ENCODE data around the gene TUBB6. TPM values are rescaled to one million over a fixed set of nuclear protein-coding genes. Genes with fewer than 3 reads are reported as not detected.

TUBB6 gene
- total RNA-seq, 6 experiments from 2014 or later, result 2.4 to 18.5 (median 9.0) TPM

GRCh38 chr18:12305930-12306629 is 2.0 kb upstream of the TUBB6 start:
- WGBS (ENCODE audit: insufficient coverage, low coverage, low lambda C conversion rate, missing lambda C conversion rate), result 37% methylated on average over 11 of the region's 25 CpGs
- H3K27ac ChIP-seq, result no peak overlapping the region
- no peak overlapping the region for H3K4me3 ChIP-seq
- DNase-seq, result no peak
- intact Hi-C loops (cut with DNase I), result no loop called here
- TF ChIP-seq, protein P1, sequence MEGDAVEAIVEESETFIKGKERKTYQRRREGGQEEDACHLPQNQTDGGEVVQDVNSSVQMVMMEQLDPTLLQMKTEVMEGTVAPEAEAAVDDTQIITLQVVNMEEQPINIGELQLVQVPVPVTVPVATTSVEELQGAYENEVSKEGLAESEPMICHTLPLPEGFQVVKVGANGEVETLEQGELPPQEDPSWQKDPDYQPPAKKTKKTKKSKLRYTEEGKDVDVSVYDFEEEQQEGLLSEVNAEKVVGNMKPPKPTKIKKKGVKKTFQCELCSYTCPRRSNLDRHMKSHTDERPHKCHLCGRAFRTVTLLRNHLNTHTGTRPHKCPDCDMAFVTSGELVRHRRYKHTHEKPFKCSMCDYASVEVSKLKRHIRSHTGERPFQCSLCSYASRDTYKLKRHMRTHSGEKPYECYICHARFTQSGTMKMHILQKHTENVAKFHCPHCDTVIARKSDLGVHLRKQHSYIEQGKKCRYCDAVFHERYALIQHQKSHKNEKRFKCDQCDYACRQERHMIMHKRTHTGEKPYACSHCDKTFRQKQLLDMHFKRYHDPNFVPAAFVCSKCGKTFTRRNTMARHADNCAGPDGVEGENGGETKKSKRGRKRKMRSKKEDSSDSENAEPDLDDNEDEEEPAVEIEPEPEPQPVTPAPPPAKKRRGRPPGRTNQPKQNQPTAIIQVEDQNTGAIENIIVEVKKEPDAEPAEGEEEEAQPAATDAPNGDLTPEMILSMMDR (IDR thresholded peaks at IDR 0.05), result no peak
- TF ChIP-seq POLR2A (IDR thresholded peaks at IDR 0.05), result no peak
- no peaks in the 10 kb centered on the region for H3K36me3 ChIP-seq
- no peaks in the 10 kb centered on the region for H3K9me3 ChIP-seq
- peaks cover 0 to 3% (median 0%) of the 10 kb centered on the region in 4 donors for H3K4me1 ChIP-seq
- ATAC-seq, result no peak
- H3K27me3 ChIP-seq, result no peaks in the 10 kb centered on the region

GRCh38 chr18:12306752-12307700 is 1.0 kb upstream of the TUBB6 start:
- no peak for DNase-seq
- Histone ChIP-seq H3K4me1 (peaks cover 0 to 3% (median 0%) of the 10 kb centered on the region in 4 donors), H3K4me3 (peak overlapping the region; percentile 25 to 52 (median 27)), H3K9me3 (no peaks in the 10 kb centered on the region), H3K36me3 (no peaks in the 10 kb centered on the region), H3K27ac (peak overlapping the region; percentile 50 to 83 (median 78)), H3K27me3 (no peaks in the 10 kb centered on the region)
- WGBS (ENCODE audit: insufficient coverage, low coverage, low lambda C conversion rate, missing lambda C conversion rate), result 13% methylated on average over 28 of the region's 39 CpGs
- intact Hi-C loops (cut with DNase I), result no loop called here
- TF ChIP-seq, protein P1 (IDR thresholded peaks at IDR 0.05), result no peak
- TF ChIP-seq POLR2A (IDR thresholded peaks at IDR 0.05), result no peak
- ATAC-seq, result peak; percentile 28 to 40 (median 40)

DNA sequence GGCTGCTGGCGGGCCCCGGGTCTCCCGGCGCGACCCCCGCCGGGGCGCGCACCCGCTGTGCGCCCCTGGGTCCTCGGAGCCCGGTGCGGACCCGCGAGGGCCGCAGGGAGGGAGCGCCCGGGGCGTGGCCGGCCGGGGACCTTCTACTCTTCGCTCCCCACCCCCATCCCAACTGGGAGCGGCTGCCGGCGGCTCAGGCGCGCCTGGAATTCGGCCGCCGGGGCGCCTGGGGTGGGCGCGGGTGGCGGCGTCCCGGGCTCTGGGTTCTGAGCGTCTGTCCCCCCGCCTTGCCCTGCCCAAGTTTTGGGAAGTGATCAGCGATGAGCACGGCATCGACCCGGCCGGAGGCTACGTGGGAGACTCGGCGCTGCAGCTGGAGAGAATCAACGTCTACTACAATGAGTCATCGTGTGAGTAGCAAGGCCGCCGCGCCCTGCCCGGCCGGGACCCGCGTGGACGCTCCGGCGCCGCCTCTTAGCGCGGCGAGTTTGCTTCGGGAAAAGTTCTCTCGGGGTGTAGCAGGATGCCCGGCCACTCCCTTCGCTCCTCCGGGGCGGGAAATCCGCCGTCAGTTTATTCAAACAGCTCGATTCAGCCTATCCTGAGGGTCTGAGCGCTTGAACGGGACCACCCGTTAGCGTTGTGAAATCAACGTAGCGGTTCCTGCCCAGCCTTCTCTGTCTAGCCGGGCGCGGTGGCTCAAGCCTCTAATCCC is 502 bp downstream of the TUBB6 start:
- DNase-seq (peak in 2 of 3 donors; percentile 55 to 79), ATAC-seq (peak; percentile 64 to 77 (median 64))
- 0% methylated on average over 3 of the region's 81 CpGs for WGBS (ENCODE audit: insufficient coverage, low coverage, low lambda C conversion rate, missing lambda C conversion rate)
- H3K4me1 ChIP-seq, result peaks cover 0 to 3% (median 0%) of the 10 kb centered on the region in 4 donors
- H3K9me3 ChIP-seq, result no peaks in the 10 kb centered on the region
- H3K27ac ChIP-seq, result peak overlapping the region; percentile 62 to 94 (median 78)
- no peaks in the 10 kb centered on the region for H3K27me3 ChIP-seq
- TF ChIP-seq, protein P1 (IDR thresholded peaks at IDR 0.05), result no peak
- TF ChIP-seq POLR2A (IDR thresholded peaks at IDR 0.05), result peak; percentile 34
- intact Hi-C loops (cut with DNase I), result no loop called here
- H3K36me3 ChIP-seq, result no peaks in the 10 kb centered on the region
- H3K4me3 ChIP-seq, result peak overlapping the region; percentile 46 to 55 (median 52)

DNA sequence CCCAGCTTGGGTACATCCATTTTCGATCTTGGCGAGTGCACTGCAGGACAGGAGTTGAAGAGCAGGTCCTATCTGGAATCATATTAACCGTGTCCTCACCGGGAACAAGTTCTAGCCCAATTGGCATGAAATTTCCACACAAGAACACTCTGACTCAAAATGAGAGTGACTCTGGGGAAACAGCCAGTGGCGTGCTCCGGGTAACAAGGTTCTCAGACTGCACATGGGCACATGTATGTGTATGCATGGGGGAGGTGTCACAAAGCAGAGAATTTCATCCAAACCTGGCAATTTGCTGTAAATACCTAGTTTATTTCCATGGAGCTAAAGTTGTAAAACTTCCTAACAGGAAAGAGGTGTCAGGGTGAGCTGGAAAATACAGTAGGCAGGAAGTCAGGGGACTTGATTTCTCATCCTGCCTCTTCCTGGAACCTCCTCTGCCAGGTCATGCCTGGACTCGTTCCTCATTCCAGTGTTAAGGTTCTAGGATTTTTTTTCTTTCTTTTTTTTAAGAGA is 1.7 kb downstream of the TUBB6 start:
- intact Hi-C loops (cut with DNase I), result no loop called here
- Histone ChIP-seq H3K36me3 (no peaks in the 10 kb centered on the region), H3K4me1 (peaks cover 0 to 3% (median 0%) of the 10 kb centered on the region in 4 donors), H3K27ac (no peak overlapping the region), H3K4me3 (no peak overlapping the region), H3K27me3 (no peaks in the 10 kb centered on the region), H3K9me3 (no peaks in the 10 kb centered on the region)
- ATAC-seq (peak in 1 of 4 donors; percentile 7), DNase-seq (peak in 1 of 3 donors; percentile 20)
- WGBS (ENCODE audit: insufficient coverage, low coverage, low lambda C conversion rate, missing lambda C conversion rate), result 54% methylated on average over 6 of the region's 7 CpGs
- no peak for TF ChIP-seq POLR2A (IDR thresholded peaks at IDR 0.05)
- TF ChIP-seq, protein P1 (IDR thresholded peaks at IDR 0.05), result no peak

Data from right lobe of liver (tissue), 6 donors.